ENCODE data around the gene SCUBE3. TPM values are rescaled to one million over a fixed set of nuclear protein-coding genes. Genes with fewer than 3 reads are reported as not detected.
A peak's percentile ranks its signal among the peaks of the same experiment; 100 is the strongest.

The SCUBE3 gene
- total RNA-seq (2021) (0.10 and 0.17 TPM in 2 replicates), Bru-seq, nascent RNA (percentile 6 among the genes with signal in this experiment), BruChase-seq, experiment 1, labeled RNA remaining after a 2-hour chase (percentile 8 among the genes with signal in this experiment), BruChase-seq, experiment 2, labeled RNA remaining after a 6-hour chase (percentile 15 among the genes with signal in this experiment)
- long read RNA-seq, partial matches to known transcripts = 0 of 11 reads
- long read RNA-seq, other reads (novel, unspliced or antisense) = 11 of 11 reads

DNA sequence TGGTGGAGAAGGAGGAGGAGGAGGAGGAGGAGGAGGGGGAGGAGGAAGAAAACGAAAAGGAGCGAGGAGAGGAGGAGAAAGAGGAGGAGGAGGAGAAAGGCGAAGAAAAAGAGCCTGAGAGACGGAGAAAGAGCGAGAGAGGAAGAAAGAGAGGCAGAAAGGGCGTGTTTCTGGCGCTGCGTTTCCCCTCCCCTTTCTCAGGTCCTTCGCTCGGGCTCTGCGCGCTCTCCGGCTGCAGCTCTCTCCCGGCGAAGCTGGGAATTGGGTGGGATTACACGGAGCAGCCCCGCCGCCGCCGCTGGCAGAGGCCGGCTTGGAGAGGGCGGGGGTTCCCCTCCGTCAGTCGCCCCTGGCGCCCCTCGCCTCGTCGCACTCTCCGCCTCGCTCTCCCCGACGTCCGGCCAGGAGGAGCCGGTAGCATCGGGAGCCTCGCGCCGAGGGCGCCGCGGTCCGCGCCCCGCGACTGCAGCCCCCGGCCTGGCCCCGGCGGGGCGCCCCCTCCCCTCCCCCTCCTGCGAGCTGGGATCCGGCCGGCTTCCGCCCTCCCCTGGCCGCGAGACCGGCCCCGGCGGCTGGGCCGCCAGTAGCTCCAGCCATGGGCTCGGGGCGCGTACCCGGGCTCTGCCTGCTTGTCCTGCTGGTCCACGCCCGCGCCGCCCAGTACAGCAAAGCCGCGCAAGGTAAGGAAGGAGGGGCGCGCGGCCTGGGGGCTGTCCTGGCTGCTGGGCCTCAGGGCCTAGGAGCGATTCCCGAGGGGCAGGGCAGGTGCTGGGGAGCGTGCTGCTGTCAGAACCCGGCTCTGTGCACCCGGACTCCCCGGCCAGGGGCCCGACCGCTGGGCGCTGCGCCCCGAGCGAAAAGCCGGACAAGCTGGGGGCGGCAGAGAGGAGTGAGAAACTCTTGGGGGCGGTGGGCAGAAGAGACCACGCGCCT, at the start of gene SCUBE3:
SCUBE3 (plus strand) TSS at position 133 of the 933 bp plus-strand sequence; CDS start at position 596, 463 bp downstream.
- Histone ChIP-seq H3F3A (ENCODE audit: insufficient read depth, low read depth) (no peaks in the 10 kb centered on the region; the same call in 1 of the 2 replicates), H3K4me1 (replicated peaks; ENCODE audit: insufficient read depth) (no peaks in the 10 kb centered on the region), H3K27ac (no peak within 1 kb of the TSS), H3K36me3 (ENCODE audit: low read depth) (no peaks in the 10 kb centered on the region), H3K9me2 (ENCODE audit: insufficient read depth) (no peaks in the 10 kb centered on the region), H4K20me1 (ENCODE audit: insufficient read depth) (no peaks in the 10 kb centered on the region), H3K79me2 (ENCODE audit: low read depth) (no peaks in the 10 kb centered on the region), H3K27me3 (ENCODE audit: insufficient read depth, low read depth) (peaks cover 22% of the 10 kb centered on the region), H2AFZ (no peak within 1 kb of the TSS), H3K9me3 (ENCODE audit: insufficient read depth, low read depth) (no peaks in the 10 kb centered on the region), H3K4me2 (peak within 1 kb of the TSS; percentile 70), H3K4me3 (peak within 1 kb of the TSS; percentile 44; the same call in 1 of the 2 replicates)
- peak in 1 of 2 experiments; percentile 19 for DNase-seq
- POLR2A ChIA-PET (ENCODE audit: unreplicated experiment) = no interaction called here
- intact Hi-C loops (cut with micrococcal nuclease; ENCODE audit: unreplicated experiment) = no loop called here
- BruUV-seq (replicated peaks) = no TSS peak
- CTCF ChIA-PET = no interaction called here
- TF ChIP-seq EZH2 (IDR thresholded peaks at IDR 0.05; ENCODE audit: low read depth) = no peak
- TF ChIP-seq, protein P1, sequence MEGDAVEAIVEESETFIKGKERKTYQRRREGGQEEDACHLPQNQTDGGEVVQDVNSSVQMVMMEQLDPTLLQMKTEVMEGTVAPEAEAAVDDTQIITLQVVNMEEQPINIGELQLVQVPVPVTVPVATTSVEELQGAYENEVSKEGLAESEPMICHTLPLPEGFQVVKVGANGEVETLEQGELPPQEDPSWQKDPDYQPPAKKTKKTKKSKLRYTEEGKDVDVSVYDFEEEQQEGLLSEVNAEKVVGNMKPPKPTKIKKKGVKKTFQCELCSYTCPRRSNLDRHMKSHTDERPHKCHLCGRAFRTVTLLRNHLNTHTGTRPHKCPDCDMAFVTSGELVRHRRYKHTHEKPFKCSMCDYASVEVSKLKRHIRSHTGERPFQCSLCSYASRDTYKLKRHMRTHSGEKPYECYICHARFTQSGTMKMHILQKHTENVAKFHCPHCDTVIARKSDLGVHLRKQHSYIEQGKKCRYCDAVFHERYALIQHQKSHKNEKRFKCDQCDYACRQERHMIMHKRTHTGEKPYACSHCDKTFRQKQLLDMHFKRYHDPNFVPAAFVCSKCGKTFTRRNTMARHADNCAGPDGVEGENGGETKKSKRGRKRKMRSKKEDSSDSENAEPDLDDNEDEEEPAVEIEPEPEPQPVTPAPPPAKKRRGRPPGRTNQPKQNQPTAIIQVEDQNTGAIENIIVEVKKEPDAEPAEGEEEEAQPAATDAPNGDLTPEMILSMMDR (conservative IDR thresholded peaks at IDR 0.05) = no peak

DNA sequence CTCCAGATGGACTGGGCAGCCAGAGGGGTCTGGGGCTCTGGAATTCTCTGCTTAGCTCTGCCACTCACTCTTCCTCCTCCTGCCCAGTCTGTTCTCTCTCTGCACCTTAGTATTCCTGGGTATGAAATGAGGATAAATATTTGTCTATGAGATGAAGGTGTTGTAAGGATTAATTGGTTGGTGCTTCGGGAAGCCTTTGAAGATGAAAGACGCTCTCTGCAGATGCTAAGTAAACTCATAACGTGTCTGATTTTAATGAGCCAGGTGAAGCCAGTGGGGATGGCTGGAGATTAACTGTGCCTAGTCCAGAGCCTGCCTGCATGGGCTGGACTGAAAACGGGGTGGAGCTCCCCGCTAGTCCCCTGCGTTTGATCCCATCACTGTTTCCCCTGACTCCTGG, 49.5 kb upstream of the SCUBE3 start:
- H3K9me3 ChIP-seq (ENCODE audit: insufficient read depth, low read depth) = no peaks in the 10 kb centered on the region
- H3K27me3 ChIP-seq (ENCODE audit: insufficient read depth, low read depth) = no peaks in the 10 kb centered on the region
- CTCF ChIA-PET = no interaction called here
- intact Hi-C loops (cut with micrococcal nuclease; ENCODE audit: unreplicated experiment) = no loop called here
- no peaks in the 10 kb centered on the region for H3K36me3 ChIP-seq (ENCODE audit: low read depth)
- H3K27ac ChIP-seq = no peak overlapping the region
- no peak for DNase-seq
- no peaks in the 10 kb centered on the region for H3K79me2 ChIP-seq (ENCODE audit: low read depth)
- H3F3A ChIP-seq (ENCODE audit: insufficient read depth, low read depth) = peaks cover 21% of the 10 kb centered on the region
- H3K4me3 ChIP-seq = no peak overlapping the region
- no peaks in the 10 kb centered on the region for H3K9me2 ChIP-seq (ENCODE audit: insufficient read depth)
- no peak overlapping the region for H3K4me2 ChIP-seq
- H4K20me1 ChIP-seq (ENCODE audit: insufficient read depth) = no peaks in the 10 kb centered on the region
- no TSS peak for BruUV-seq (replicated peaks)
- no peak overlapping the region for H2AFZ ChIP-seq
- TF ChIP-seq, protein P1 (conservative IDR thresholded peaks at IDR 0.05) = no peak
- TF ChIP-seq EZH2 (IDR thresholded peaks at IDR 0.05; ENCODE audit: low read depth) = no peak
- POLR2A ChIA-PET (ENCODE audit: unreplicated experiment) = no interaction called here
- peaks cover 28% of the 10 kb centered on the region for H3K4me1 ChIP-seq (replicated peaks; ENCODE audit: insufficient read depth)

- TF ChIP-seq, protein P1 (conservative IDR thresholded peaks at IDR 0.05) = no peak
- no peak for TF ChIP-seq EZH2 (IDR thresholded peaks at IDR 0.05; ENCODE audit: low read depth)
- no peaks in the 10 kb centered on the region for H3K9me2 ChIP-seq (ENCODE audit: insufficient read depth)
- intact Hi-C loops (cut with micrococcal nuclease; ENCODE audit: unreplicated experiment) = no loop called here
- DNase-seq = no peak
- peak overlapping the region; percentile 66; the same call in 1 of the 2 replicates for H3K4me2 ChIP-seq
- peaks cover 28% of the 10 kb centered on the region for H3K4me1 ChIP-seq (replicated peaks; ENCODE audit: insufficient read depth)
- no peak overlapping the region for H3K4me3 ChIP-seq
- ChIA-PET POLR2A (ENCODE audit: unreplicated experiment) (no interaction called here), CTCF (no interaction called here)
- no peak overlapping the region for H2AFZ ChIP-seq
- peak overlapping the region; percentile 84 for H3K27ac ChIP-seq
- no peaks in the 10 kb centered on the region for H3K27me3 ChIP-seq (ENCODE audit: insufficient read depth, low read depth)
- peaks cover 18% of the 10 kb centered on the region for H3F3A ChIP-seq (ENCODE audit: insufficient read depth, low read depth)
- no peaks in the 10 kb centered on the region for H4K20me1 ChIP-seq (ENCODE audit: insufficient read depth)
- no peaks in the 10 kb centered on the region for H3K36me3 ChIP-seq (ENCODE audit: low read depth)
- BruUV-seq (replicated peaks) = no TSS peak
- H3K9me3 ChIP-seq (ENCODE audit: insufficient read depth, low read depth) = no peaks in the 10 kb centered on the region
- no peaks in the 10 kb centered on the region for H3K79me2 ChIP-seq (ENCODE audit: low read depth)
These were observed 48.9 kb upstream of the SCUBE3 start for GRCh38 chr6:35164868-35165267.
